ENCODE measurements around the gene PNMA6F.
"Not testable (repeated sequence)": the region's sequence is repeated elsewhere in the genome, so short reads cannot be mapped to it uniquely, and the experiment has no call there.

GRCh38 chrX:153279304-153279703 is 42.3 kb downstream of the PNMA6F start:
- TF ChIP-seq CTCF, POLR2A (IDR thresholded peaks at IDR 0.05): not testable (repeated sequence)
